GM21381 (cell line): ENCODE data around the gene C7orf25.
"Not testable (repeated sequence)": the region's sequence is repeated elsewhere in the genome, so short reads cannot be mapped to it uniquely, and the experiment has no call there.

Source experiments
- ATAC-seq: cut with Tn5 transposase; IDR thresholded peaks from one replicate; pipeline ENCODE4 v1.9.1; 2021; ENCODE audit warnings: mild to moderate bottlenecking, moderate library complexity; ENCODE audit not compliant: unreplicated experiment

C7orf25 gene

DNA sequence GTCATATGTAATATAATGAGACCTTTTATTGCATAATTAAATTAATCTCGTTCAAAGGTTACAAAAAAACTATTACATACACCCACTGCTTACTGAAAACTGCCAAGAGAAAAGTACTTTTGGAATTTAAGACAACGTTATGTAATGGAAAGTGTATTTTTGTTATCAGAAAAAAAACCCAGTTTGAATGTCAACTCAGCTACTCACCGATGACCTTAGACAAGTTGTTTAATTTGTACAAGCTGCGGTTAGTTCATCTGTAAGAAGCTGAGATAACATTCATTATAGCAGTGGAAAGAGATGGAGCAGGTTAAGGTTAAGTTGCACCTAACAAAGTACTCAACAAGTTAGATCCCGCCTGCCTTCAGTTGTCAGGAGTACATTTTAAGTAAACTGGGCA, 19.0 kb upstream of the C7orf25 start:
- ATAC-seq = no peak

DNA sequence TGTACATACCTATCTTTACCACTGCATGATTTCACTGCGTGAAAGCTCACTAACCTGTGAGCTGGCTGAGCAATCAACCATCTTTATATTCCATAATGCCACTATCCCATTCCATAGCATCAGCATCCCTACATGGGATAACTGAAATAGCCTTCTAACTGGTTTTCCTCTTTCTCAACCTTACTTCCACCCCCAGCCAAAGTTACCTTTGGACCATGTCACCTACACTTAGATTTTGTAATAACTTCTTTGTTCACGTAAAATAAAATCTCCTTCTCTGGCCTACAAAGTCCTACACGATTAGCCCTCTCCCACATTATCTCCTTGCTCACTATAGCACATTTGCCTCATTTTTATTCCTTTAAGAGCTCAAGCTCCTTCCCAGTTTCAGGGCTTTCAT, 17.6 kb upstream of the C7orf25 start:
- no peak for ATAC-seq

DNA sequence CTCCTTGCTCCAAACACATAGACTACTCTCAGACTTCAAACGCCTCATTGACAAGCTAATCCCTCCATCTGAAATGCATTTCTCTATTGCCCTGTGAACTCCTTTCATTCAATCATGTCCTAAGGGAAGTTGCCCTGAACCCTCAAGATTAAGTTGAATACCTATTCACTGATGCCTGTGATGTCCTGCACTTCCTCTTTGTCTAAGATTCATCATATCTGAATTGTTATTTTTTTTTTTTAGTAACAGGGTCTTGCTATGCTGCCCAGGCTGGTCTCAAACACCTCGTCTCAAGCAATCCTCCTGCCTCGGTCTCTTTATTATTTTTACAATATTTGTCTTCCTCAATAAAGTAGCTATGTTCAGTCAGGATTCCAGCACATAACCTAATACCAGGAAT, 16.9 kb upstream of the C7orf25 start:
- no peak for ATAC-seq

DNA sequence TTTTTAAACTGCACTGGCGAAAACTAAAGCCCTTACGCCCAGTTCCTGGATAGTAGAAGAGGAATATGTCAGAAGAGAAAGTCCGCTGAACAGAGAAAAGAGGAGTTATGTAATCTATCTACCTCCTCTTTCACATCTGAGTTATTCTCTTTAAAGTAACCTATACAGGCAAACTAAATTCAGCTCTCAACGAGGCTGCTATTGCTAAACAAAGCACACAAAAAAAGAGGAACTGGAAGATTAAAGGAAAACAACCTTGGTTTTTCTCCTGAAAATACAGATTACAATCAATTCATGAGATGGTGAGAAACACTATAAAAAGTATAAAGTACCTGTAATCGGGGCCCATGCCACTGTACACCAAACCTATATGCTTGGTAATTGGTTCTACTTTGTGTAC, 14.3 kb upstream of the C7orf25 start:
- no peak for ATAC-seq

GRCh38 chr7:42925630-42926029, 13.8 kb upstream of the C7orf25 start:
- no peak for ATAC-seq

DNA sequence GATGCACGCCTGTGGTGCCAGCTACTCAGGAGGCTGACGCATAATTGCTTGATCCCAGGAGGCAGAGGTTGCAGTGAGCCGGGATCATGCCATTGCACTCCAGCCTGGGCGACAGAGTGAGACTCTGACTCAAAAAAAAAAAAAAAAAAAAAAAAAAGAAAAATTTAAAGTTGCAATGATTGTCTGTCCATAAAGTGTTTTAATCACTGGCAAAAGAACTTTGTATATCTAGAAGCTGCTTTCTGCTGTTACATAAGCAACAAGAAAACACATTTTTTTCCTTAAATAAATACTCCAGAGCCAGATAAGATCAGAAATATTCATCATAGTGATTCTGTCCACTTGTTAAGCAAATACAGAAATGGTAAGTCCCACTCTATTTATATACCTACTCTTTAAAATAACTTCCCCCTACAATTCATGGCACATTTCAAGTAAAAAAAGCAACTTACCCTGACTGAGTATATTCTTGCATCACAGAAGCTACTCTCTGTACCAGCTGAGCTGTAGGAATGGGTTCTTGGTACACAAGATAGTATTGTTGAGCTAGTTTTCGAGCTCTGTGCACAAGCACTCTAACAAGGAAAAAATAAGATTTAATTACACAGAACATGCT, 12.5 kb upstream of the C7orf25 start:
- ATAC-seq = no peak

DNA sequence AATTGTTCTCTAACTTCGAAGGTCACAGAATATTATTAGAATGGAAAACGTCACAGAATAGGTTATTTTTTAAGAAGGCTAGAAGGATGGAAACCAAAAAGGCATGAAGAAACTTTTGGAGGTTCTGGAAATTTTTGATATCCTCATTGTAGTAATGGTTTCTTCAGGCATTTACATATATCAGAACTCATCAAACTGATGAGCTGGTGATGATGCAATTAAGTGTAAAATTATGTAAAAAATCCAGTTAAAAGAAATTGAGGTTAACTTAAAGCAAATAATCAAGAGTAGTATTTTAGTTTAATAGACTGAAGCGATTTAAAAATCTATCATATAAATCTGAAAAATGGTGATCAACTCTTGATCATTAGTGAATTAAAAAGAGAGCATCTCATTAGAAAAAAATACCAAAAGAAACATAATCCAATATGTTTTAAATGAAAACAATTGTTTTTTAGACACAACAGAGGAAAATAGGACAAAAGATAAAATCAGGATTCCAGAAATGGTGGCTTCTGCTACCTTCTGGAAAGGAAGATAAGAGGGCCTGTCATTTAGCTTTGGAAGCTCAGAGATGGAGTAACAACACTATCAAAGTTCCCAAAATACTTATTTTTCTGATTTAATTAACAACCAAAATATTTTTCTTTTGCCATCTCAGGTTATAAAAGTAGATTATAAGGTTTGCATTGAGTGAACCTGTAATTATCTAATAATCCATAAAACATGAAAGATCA, 10.3 kb upstream of the C7orf25 start:
- ATAC-seq = no peak

DNA sequence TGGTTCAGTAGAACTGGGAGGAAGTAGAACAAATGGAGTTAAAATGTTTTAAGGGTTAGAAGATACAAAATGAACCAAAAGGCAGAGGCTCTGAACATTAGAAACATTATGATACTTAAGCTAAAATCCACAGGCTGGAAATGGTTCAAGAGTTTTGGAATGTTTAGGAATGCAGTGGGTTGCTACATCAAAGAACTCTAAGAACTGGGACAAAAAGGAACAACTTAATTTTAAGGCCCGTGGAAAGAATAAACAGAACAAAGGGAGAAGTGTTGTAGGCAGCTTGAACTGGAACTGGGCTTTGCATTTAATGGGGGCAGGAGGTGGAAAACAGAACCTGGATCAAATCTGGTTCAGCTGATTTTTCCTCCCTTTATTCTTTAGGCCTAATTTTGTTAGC, 3.5 kb upstream of the C7orf25 start:
- no peak for ATAC-seq

DNA sequence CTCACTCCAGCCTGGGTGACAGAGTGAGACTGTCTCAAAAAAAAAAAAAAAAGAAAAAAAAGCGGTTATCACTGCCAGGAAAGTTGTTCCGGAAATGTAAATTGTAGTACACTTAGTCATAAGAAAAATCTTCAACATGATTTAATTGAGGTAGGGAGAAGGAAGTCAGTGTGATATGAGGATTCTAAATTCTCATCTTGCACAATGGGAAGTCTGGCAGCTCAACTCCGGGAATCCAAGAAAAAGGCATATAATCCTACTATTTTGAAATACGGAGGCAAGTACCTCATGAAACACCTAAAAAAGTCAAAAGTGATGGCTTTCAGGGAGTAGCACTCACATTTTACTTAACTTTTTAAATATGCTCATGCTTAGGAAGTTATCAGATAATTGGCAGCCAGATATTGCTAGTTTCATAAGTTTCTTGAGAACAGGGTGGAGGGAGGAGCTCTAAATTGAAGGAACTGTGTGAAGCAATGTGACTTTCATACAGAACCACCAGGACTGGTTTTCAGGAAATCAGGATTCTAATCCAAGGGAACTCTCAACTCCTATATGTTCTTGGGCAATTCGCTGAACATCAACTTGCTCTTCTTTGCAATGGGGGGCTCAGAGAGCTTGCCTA, 2.7 kb upstream of the C7orf25 start:
- ATAC-seq = no peak

GRCh38 chr7:42914009-42914408, 2.1 kb upstream of the C7orf25 start:
- ATAC-seq = no peak

DNA sequence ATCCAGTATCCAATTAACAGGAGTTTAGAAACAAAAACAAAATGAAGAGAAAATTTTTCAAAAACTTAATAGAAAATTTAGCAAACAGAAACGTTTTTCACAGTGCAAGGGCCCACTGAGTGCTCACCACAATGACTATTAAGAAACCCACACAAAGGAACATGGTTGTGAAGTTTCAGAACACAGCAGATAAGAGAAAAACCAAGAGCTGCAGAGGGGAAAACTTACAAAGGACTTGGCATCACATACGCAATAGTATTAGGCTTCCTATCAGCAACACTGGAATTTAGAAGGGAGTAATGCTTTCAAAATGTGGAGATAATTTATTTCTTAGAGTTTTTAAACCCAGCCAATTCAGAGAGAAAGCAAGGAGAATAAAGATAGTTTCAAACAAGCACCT, 1.7 kb upstream of the C7orf25 start:
- ATAC-seq = no peak

GRCh38 chr7:42910306-42910705, 1.6 kb downstream of the C7orf25 start:
- ATAC-seq = no peak

GRCh38 chr7:42907316-42907715, 4.6 kb downstream of the C7orf25 start:
- no peak for ATAC-seq

- no peak for ATAC-seq
Observed at GRCh38 chr7:42906181-42906580, 5.7 kb downstream of the C7orf25 start.

GRCh38 chr7:42902331-42902730, 9.5 kb downstream of the C7orf25 start:
- no peak for ATAC-seq

- ATAC-seq = no peak
Observed at GRCh38 chr7:42900842-42901241, 11.0 kb downstream of the C7orf25 start.

- ATAC-seq = no peak
Observed at GRCh38 chr7:42893346-42894240, 18.3 kb downstream of the C7orf25 start.

DNA sequence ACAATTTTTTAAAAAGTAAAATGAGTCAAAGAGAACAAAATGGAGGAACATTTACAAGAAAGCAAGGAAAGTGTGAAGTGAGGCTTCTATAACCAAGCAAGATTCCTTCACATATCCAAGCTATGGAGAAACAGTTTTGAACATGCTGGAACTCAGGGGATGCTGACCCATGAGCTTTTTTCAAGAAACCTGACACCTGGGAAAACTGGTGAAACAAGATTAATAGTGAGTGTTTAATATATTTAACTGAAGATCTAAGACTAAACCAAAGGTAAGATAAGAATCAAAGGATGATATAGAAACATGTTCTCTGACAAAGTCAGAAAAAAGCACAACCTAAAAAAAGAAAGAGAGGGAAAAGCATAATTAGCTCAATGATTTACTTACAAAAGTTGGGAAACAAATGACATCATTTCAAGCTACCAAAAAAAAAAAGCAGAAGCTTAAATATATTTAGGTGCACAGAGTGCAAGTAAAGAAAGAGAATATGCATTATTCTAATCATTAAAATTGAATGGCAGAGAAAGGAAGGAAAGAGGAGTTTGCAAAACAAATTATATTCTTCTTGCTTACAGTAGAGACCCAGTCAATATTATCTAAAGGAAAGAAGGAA, 24.9 kb downstream of the C7orf25 start:
- no peak for ATAC-seq

DNA sequence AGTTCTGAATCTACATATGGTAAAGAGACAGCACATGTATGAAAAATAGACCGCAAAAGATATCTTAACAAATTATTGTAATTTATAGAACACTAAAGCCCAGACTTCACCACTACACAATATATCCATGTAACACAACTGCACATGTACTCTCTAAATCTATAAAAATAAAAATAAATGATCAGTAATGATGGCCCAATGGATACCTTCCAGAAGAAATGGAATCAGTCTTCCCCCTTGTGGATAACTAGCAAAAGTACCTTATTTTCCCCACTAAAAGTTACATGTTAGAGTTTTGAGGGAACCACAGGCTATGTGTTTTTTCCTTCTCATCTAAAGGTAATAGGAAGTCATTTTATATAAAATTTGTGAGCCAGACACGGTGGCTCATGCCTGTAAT, 25.7 kb downstream of the C7orf25 start:
- no peak for ATAC-seq

DNA sequence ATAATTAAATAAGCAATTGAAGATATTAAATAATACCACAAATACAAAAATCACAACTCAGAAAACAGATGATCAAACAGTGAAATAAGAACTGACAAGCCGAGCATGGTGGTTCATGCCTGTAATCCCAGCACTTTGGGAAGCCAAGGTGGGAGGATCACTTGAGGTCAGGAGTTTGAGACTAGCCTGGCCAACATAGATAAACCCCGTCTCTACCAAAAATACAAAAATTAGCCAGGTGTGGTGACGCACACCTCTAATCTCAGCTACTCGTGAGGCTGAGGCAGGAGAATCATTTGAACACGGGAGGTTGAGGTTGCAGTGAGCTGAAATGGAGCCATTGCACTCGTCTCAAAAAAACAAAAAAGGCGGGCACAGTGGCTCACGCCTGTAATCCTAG, 26.7 kb downstream of the C7orf25 start:
- not testable (repeated sequence) for ATAC-seq

DNA sequence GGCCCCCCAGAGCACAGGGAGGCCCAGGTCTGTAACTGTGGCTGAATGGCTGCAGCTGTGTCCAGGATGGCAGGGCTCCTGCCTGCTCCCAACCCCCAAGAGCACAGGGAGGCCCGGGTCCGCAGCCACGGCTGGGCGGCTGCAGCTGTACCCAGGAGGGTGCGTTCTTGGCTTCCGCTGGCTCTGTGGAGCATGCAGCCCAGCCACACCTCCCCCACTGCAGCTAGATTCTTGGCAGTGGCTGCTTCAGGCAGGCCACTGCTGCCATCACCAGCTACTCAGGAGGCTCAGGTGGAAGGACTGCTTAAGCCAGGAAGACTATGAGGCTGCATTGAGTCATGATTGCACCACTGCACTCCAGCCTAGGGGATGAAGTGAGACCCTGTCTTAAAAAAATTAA, 27.9 kb downstream of the C7orf25 start:
- ATAC-seq = no peak
